H1 (cell line): Measurements from ENCODE around the gene NEURL1. TPM values are rescaled to one million over a fixed set of nuclear protein-coding genes. Genes with fewer than 3 reads are reported as not detected.
"Not testable (repeated sequence)": the region's sequence is repeated elsewhere in the genome, so short reads cannot be mapped to it uniquely, and the experiment has no call there.

ENCODE experiments used
- CTCF ChIA-PET: fragments of 300-600 bp; sonication (Branson Sonifier 250); formaldehyde crosslinking; loops from one replicate; lab custom pipeline; 2021; ENCODE audit not compliant: partially characterized antibody; lab: Charles Lee
- POLR2A ChIA-PET: fragments of 300-600 bp; sonication (Branson Sonifier 250); formaldehyde crosslinking; loops from one replicate; lab custom pipeline; 2021; ENCODE audit warnings: inconsistent platforms; ENCODE audit not compliant: partially characterized antibody; lab: Charles Lee
- DNase-seq, 2 experiments: peaks; one replicate each; pipeline versions ENCODE4 v3.0.0 to v3.0.0-alpha.2; 2010 to 2022; ENCODE audit warnings: low spot score in 2 of 2, low read depth in 1 of 2, mixed read lengths in 1 of 2
- FAIRE-seq: peaks from 2 replicates; lab custom pipeline; 2011; peaks lifted over from hg19 to GRCh38; lab: Jason Lieb, UNC
- H2AFZ ChIP-seq: 2 replicates; pipeline ENCODE4 v1.8.1; 2012; ENCODE audit warnings: low read length, inconsistent platforms
- H2AK5ac ChIP-seq: 2 replicates; pipeline ENCODE4 v1.6.1; 2013; ENCODE audit warnings: low read depth, low read length
- H2BK120ac ChIP-seq: replicated peaks from 2 replicates; pipeline ENCODE3; 2013; ENCODE audit warnings: low read depth, low read length, inconsistent platforms
- H2BK12ac ChIP-seq: 2 replicates; pipeline ENCODE4 v1.6.1; 2013; ENCODE audit warnings: low read depth, low read length
- H2BK15ac ChIP-seq: 2 replicates; pipeline ENCODE4 v1.6.1; 2013; ENCODE audit warnings: low read length
- H2BK20ac ChIP-seq: 2 replicates; pipeline ENCODE4 v1.6.1; 2013; ENCODE audit warnings: low read length
- H2BK5ac ChIP-seq: 2 replicates; pipeline ENCODE4 v1.6.1; 2013; ENCODE audit warnings: low read depth, low read length
- H3K14ac ChIP-seq: 2 replicates; pipeline ENCODE4 v1.6.1; 2013; ENCODE audit warnings: inconsistent platforms; ENCODE audit not compliant: insufficient read length
- H3K18ac ChIP-seq: 2 replicates; pipeline ENCODE4 v1.6.1; 2013; ENCODE audit warnings: low read length; ENCODE audit errors: extremely low read depth
- H3K23ac ChIP-seq: 2 replicates; pipeline ENCODE4 v1.6.1; 2013; ENCODE audit warnings: inconsistent platforms; ENCODE audit not compliant: insufficient read length
- H3K23me2 ChIP-seq: 2 replicates; pipeline ENCODE4 v1.6.1; 2013; ENCODE audit warnings: low read depth, low read length
- H3K27ac ChIP-seq: 2 replicates; pipeline ENCODE4 v1.6.1; 2011; ENCODE audit warnings: low read depth, low read length, inconsistent platforms
- H3K27me3 ChIP-seq, 4 experiments: replicated peaks in 1 of 4; 1 replicate in 1 of 4; 2 replicates in 3 of 4; pipeline versions ENCODE4 v1.6.1 to v1.8.1; 2011 to 2013; ENCODE audit warnings: low read length in 3 of 4, mild to moderate bottlenecking in 3 of 4, inconsistent platforms in 2 of 4, mixed read lengths in 2 of 4, moderate library complexity in 1 of 4; ENCODE audit not compliant: control insufficient read depth in 3 of 4, insufficient read depth in 3 of 4; ENCODE audit errors: extremely low read depth in 1 of 4
- H3K36me3 ChIP-seq, 4 experiments: 2 replicates each; pipeline versions ENCODE4 v1.6.1 to v1.8.1; 2011 to 2013; ENCODE audit warnings: mild to moderate bottlenecking in 4 of 4, low read length in 3 of 4, moderate library complexity in 2 of 4, control low read depth in 1 of 4, inconsistent platforms in 1 of 4; ENCODE audit not compliant: insufficient read depth in 4 of 4, control insufficient read depth in 2 of 4
- H3K4ac ChIP-seq: replicated peaks from 2 replicates; pipeline ENCODE3; 2013; ENCODE audit warnings: low read length, low read depth, mixed read lengths, inconsistent platforms; ENCODE audit not compliant: insufficient read length
- H3K4me1 ChIP-seq, 4 experiments: replicated peaks in 1 of 4; 1 replicate in 1 of 4; 2 replicates in 3 of 4; pipeline versions ENCODE4 v1.6.1 to v1.8.1; 2011 to 2013; ENCODE audit warnings: low read length in 3 of 4, inconsistent platforms in 2 of 4, mixed read lengths in 1 of 4; ENCODE audit not compliant: insufficient read depth in 4 of 4, control insufficient read depth in 3 of 4
- H3K4me2 ChIP-seq, 2 experiments: 2 replicates each; pipeline versions ENCODE4 v1.6.1 to v1.8.1; 2011 to 2013; ENCODE audit warnings: low read depth in 2 of 2, low read length in 2 of 2, control low read depth in 1 of 2, inconsistent platforms in 1 of 2, mild to moderate bottlenecking in 1 of 2; ENCODE audit not compliant: insufficient read depth in 1 of 2
- H3K4me3 ChIP-seq, 4 experiments: fragments of 200-600, 300-600 bp in 1 of 4; sonication (generic), shearing (Covaris generic), sonication (Bioruptor Twin) in 1 of 4; 2 replicates each; pipeline versions ENCODE4 v1.5.1 to v1.8.1; 2011 to 2016; ENCODE audit warnings: low read length in 4 of 4, low read depth in 3 of 4, control low read depth in 2 of 4, inconsistent platforms in 2 of 4, mild to moderate bottlenecking in 2 of 4, mixed read lengths in 1 of 4, moderate library complexity in 1 of 4; ENCODE audit not compliant: insufficient read depth in 2 of 4; ENCODE audit errors: extremely low read depth in 1 of 4
- H3K56ac ChIP-seq: replicated peaks from 2 replicates; pipeline ENCODE3; 2013; ENCODE audit warnings: low read depth, mild to moderate bottlenecking, mixed read lengths, low read length, inconsistent platforms; ENCODE audit not compliant: insufficient read length
- H3K79me1 ChIP-seq: 2 replicates; pipeline ENCODE4 v1.6.1; 2013; ENCODE audit warnings: low read depth, low read length, control low read depth
- H3K79me2 ChIP-seq, 2 experiments: 2 replicates each; pipeline versions ENCODE4 v1.6.1 to v1.8.1; 2012 to 2013; ENCODE audit warnings: low read length in 2 of 2, mild to moderate bottlenecking in 2 of 2, inconsistent platforms in 1 of 2; ENCODE audit not compliant: insufficient read depth in 2 of 2, control insufficient read depth in 1 of 2
- H3K9ac ChIP-seq, 4 experiments: replicated peaks in 1 of 4; 1 replicate in 1 of 4; 2 replicates in 3 of 4; pipeline versions ENCODE4 v1.6.1 to v1.8.1; 2011 to 2013; ENCODE audit warnings: low read depth in 3 of 4, low read length in 3 of 4, control low read depth in 2 of 4, mild to moderate bottlenecking in 2 of 4, moderate library complexity in 2 of 4, inconsistent platforms in 1 of 4; ENCODE audit errors: extremely low read depth in 1 of 4
- H3K9me3 ChIP-seq, 2 experiments: 2 replicates each; pipeline versions ENCODE4 v1.6.1 to v1.8.1; 2012 to 2013; ENCODE audit warnings: mild to moderate bottlenecking in 2 of 2, moderate library complexity in 2 of 2, control low read depth in 1 of 2, inconsistent platforms in 1 of 2, low read depth in 1 of 2, low read length in 1 of 2, mixed read lengths in 1 of 2; ENCODE audit not compliant: insufficient read depth in 2 of 2
- H4K20me1 ChIP-seq, 2 experiments: replicated peaks in 1 of 2; 2 replicates each; pipeline versions ENCODE3 to v1.8.1; 2011 to 2013; ENCODE audit warnings: inconsistent platforms in 2 of 2, low read length in 2 of 2, mild to moderate bottlenecking in 1 of 2; ENCODE audit not compliant: insufficient read depth in 2 of 2, control insufficient read depth in 1 of 2
- H4K5ac ChIP-seq: 2 replicates; pipeline ENCODE4 v1.6.1; 2013; ENCODE audit warnings: low read length, low read depth, mixed read lengths, inconsistent platforms; ENCODE audit not compliant: insufficient read length
- H4K8ac ChIP-seq: 2 replicates; pipeline ENCODE4 v1.8.0; 2013; ENCODE audit warnings: mild to moderate bottlenecking, moderate library complexity, low read length, inconsistent platforms; ENCODE audit not compliant: insufficient read depth; ENCODE audit errors: extremely low read depth
- H4K91ac ChIP-seq: replicated peaks from 2 replicates; pipeline ENCODE3; 2013; ENCODE audit warnings: low read length, mixed read lengths, inconsistent platforms; ENCODE audit not compliant: insufficient read length
- WGBS, 2 experiments: shearing (Covaris generic) in 1 of 2; methylation state at CpG; one replicate each; pipeline versions ENCODE4 v1.1.6 to v1.1.7; 2013 to 2015; ENCODE audit warnings: low lambda C conversion rate in 2 of 2, mixed read lengths in 2 of 2, inconsistent platforms in 1 of 2, low coverage in 1 of 2, missing lambda C conversion rate in 1 of 2; ENCODE audit not compliant: insufficient replicate concordance in 2 of 2, insufficient coverage in 1 of 2, insufficient read length in 1 of 2; ENCODE audit errors: extremely low coverage in 1 of 2, missing lambda C conversion rate in 1 of 2; 5-methylcytosine and 5-hydroxymethylcytosine counted together
- polyA plus RNA-seq, 7 experiments: library from polyadenylated mRNA; depleted of rRNA in 3 of 7; stranded (reverse) in 5 of 7; unstranded in 2 of 7; fragments of >200 nt in 5 of 7; fragments of 200-250 nt in 2 of 7; gene quantifications; 1 replicate in 5 of 7; 2 replicates in 1 of 7; 4 replicates in 1 of 7; pipeline versions ENCODE4 v1.2.1 to v1.2.3, GENCODE V29; 2011 to 2013; ENCODE audit warnings: missing spikeins in 2 of 7, mixed read lengths in 2 of 7
- total RNA-seq: library from RNA; stranded (reverse); fragmentation: NEBNext Ultra II Directional; extraction: Animal tissue kit (Norgen Biotek cat#: 25700); gene quantifications from 2 replicates; pipeline ENCODE4 v1.2.1, GENCODE V29; 2021

The NEURL1 gene
- total and polyA plus RNA-seq, 2 of the 8 experiments (the other 6 are each of a cell fraction or from before 2014, with no cell fraction given) = 0.54 to 0.58 TPM

DNA sequence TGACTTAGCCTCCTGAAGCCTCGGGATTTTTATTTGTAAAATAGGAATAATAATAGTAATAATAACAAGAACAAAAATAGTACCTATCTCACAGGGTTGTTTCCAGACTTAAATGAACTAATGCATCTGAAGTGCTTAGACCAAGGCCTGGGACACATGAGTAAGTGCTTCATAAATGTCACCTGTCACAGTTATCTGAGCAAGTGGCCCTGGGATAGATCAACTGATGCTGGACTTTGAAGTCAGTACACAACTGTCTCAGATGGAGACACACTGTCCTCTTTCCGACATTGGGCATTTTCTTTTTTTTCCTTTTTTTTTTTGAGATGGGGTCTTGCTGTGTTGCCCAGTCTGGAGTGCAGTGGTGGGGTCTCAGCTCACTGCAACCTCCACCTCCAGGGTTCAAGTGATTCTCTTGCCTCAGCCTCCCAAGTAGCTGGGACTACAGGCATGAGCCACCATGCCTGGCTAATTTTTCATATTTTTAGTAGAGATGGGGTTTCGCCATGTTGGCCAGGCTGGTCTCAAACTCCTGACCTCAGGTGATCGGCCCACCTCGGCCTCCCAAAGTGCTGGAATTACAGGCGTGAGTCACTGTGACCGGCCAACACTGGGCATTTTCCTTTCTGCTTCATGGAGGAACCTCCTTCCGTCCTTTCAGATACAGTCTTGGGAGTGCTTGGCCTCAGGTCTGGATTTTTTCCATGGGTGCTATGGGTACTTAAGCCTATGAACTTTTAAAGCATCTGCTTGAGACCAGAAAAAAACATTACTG, 6.7 kb upstream of the NEURL1 start:
- not testable (repeated sequence) for H2BK5ac ChIP-seq, H2BK20ac ChIP-seq, H3K4me3 ChIP-seq, H2AK5ac ChIP-seq, H3K18ac ChIP-seq, H3K56ac ChIP-seq, H2BK12ac ChIP-seq, H3K27ac ChIP-seq, H3K4me2 ChIP-seq, H3K23ac ChIP-seq, H3K14ac ChIP-seq, H2AFZ ChIP-seq, DNase-seq, H3K79me1 ChIP-seq, H2BK15ac ChIP-seq, H4K8ac ChIP-seq, H3K23me2 ChIP-seq, H4K20me1 ChIP-seq, FAIRE-seq, H3K4me1 ChIP-seq, H3K79me2 ChIP-seq, H2BK120ac ChIP-seq, H3K36me3 ChIP-seq, H3K9me3 ChIP-seq, H3K4ac ChIP-seq, H4K5ac ChIP-seq, H4K91ac ChIP-seq, H3K27me3 ChIP-seq, H3K9ac ChIP-seq
- ChIA-PET CTCF (interaction anchor here (0.7 to 5.1 kb wide), 22 partner anchors 10 to 657 kb away, joined by 3 to 71 read pairs (median 6); partner anchors contain the start of genes CALHM1 and CALHM2), POLR2A (interaction anchor here (0.8 to 3.0 kb wide), 2 partner anchors 10 to 102 kb away, joined by 3 to 11 read pairs; no protein-coding TSS in a partner anchor)
- 89% methylated on average over 8 of the region's 8 CpGs; no CpG with 5 or more reads in 1 of the 2 experiments for WGBS, 2 experiments
